ENCODE results near the gene PAIP1.
A peak's percentile ranks its signal among the peaks of the same experiment; 100 is the strongest.
"Not testable (repeated sequence)": the region's sequence is repeated elsewhere in the genome, so short reads cannot be mapped to it uniquely, and the experiment has no call there.

PAIP1 gene

GRCh38 chr5:43571237-43571636 lies 14.4 kb upstream of the PAIP1 start:
- DNase-seq (ENCODE audit: insufficient read length, low spot score) = no peak
- FAIRE-seq = no peak

DNA sequence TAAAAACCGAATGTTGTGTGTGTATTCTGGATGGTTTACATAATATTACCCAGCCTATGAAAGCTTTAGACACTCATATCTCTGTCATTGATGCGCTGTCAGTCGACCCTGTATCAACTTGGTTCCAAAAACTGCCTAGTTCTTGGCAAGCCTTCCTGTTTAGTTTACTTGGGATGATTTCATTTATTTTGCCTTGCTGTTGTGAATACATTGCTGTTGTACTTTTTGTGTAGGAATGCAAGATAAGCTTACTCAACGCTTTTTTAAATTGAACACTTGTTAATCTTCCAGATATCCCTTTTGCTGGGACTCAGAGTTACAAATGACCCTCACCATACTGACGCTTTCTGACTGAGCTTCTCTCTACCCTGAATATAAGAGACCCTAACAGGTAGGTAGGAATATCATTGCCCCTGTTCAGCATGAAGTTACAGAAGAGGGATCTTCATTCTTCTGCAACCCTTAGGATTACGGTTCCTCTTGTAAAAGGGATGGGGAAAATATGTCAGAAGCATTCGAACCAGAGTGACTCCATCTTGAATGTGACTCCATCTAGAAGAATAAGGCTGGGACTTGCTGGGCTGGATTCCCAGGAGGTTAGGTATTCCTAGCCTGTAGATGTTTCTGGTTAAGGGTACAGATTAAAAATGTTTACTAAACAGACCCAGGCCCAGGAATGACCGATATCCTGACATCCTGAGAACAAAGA lies 13.7 kb upstream of the PAIP1 start:
- FAIRE-seq = no peak

DNA sequence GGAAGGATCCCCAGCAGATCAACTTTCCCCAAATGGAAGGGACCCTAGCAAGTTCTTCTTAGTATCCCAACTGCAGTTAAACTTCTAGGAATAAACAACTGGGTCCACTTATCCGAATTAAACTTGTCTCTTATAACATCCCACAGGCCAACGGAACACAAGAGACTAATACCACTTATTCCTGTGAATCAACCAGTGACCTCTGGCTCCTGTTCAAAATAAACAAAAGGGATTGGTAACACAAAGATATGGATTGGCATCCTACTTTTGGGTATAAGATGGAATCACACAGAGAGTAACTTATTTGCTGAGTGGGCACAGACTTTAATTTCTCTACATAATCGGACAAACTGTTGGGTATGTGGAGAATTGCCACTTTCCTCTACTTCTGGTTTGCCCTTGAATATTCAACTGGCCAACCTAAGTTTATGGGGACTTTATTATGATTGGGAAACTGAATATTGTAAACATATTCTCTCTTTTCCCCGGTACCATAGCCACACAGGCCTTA lies 12.4 kb upstream of the PAIP1 start:
- no peak for FAIRE-seq
- no peak for DNase-seq (ENCODE audit: insufficient read length, low spot score)

More for the DNA sequence above, 13.7 kb upstream of the PAIP1 start:
- DNase-seq (ENCODE audit: insufficient read length, low spot score) = no peak

DNA sequence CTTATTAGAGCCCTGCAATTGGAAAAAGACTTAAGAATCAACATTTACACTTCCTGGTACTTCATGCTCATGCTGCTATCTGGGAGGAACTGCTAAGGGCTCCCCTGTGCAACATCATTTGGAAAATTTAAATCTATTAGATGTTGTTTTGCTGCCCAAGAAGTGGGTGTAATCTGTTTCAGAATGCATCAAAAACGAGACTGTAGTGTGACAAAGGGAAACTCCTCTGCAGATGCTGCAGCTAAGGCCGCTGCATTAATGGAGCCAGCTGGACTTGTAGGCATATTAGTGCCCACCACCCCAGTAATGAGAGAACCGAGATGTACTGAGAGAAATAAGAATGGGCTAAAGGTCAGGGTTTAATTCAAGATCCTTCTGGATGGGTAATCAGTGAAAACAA lies 11.1 kb upstream of the PAIP1 start:
- FAIRE-seq (no peak), DNase-seq (ENCODE audit: insufficient read length, low spot score) (no peak)

- no peak for FAIRE-seq
- DNase-seq (ENCODE audit: insufficient read length, low spot score) = no peak
These were observed 8.2 kb upstream of the PAIP1 start for GRCh38 chr5:43565043-43565442.

GRCh38 chr5:43564289-43564850 lies 7.5 kb upstream of the PAIP1 start:
- FAIRE-seq = no peak
- DNase-seq (ENCODE audit: insufficient read length, low spot score) = no peak

DNA sequence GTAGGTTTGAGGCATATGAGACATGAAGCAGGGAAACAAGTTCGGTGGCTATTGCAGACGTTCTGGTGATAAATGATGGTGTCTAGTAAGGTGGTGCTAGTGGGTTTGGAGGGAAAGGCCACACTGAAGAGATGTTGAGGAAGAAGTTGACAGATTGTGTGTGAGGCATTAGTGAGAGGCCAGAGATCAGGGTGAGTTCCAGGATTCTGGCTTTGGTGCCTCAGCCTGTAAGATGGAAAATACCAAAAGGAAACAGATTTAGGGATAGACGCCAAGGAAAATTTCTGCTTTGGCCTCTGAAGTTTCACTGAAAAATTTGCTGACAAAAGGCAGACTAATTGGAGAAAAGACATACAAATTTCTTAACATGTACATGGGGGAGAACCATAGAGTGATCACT lies 6.4 kb upstream of the PAIP1 start:
- FAIRE-seq (no peak), DNase-seq (ENCODE audit: insufficient read length, low spot score) (no peak)

GRCh38 chr5:43561356-43561755 lies 4.5 kb upstream of the PAIP1 start:
- FAIRE-seq = no peak

GRCh38 chr5:43560128-43560527 lies 3.3 kb upstream of the PAIP1 start:
- FAIRE-seq (no peak), DNase-seq (ENCODE audit: insufficient read length, low spot score) (no peak)

More at GRCh38 chr5:43561356-43561755, 4.5 kb upstream of the PAIP1 start:
- no peak for DNase-seq (ENCODE audit: insufficient read length, low spot score)

DNA sequence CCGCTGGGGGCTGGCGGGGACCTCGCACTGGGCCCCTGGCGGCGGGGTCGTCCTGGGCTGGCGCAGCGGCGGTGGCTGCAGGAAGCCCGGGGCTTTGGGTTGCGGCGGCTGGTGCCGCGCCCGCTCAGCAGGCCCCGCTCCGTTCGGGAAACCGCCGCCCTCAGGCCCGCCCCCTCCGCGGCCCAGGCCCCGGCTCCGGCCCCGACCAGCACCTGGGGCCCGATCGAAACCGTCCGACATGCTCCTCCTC lies 345 bp downstream of the PAIP1 start:
- not testable (repeated sequence) for DNase-seq (ENCODE audit: insufficient read length, low spot score); FAIRE-seq

DNA sequence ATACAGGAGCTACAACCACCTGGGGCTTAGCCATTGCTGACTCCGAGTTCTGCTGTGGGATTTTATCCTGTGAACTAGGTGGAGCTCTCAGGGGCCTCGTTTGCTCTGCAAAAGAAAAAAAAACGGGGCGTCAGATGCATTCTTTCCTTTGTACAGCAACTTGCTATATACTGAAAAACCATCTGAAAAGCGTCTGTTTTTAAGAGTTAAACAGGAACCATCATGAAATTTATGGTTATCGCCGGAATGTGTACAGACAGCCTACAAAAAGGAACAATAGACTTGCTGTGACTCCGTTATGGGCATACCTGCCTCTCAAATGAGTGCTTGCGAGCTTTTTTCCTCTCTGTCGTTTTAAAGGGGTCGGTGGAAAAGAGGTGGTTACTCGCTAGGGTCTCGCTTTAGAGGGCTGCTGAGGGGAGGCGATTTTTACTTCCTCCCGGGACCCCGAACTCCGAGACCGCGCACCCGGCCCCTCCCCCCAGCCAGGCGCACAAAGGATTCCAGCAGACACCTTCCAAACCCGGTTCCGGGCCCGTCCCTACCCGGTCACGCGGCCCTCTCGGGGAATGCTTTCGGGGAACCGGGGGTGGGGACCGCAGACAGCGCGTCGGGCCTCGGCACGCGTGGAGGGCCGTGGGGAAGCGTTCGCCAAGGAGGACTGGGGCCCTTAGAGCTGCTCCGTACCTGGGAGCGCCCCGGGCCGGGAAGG lies 826 bp downstream of the PAIP1 start:
- peak; percentile 78 for FAIRE-seq
- peak; percentile 14 for DNase-seq (ENCODE audit: insufficient read length, low spot score)

DNA sequence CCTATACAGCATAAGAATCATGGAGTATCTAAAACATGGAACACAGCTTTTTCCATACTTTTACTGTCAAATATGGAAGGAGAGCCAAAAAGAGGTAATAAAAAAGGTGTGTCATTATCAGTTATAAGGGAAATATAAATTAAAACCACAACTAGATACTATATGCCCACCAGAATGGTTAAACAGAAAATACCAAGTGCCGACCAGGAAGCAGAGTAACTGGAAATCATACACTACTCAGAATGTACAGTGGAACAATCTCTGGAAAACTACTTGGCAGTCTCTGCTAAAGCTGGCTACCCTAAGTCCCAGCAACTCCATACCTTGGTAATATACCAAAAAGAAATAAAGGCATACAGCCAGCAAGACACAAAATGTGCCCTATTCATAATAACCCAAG lies 2.4 kb downstream of the PAIP1 start:
- DNase-seq (ENCODE audit: insufficient read length, low spot score) (no peak), FAIRE-seq (no peak)

DNA sequence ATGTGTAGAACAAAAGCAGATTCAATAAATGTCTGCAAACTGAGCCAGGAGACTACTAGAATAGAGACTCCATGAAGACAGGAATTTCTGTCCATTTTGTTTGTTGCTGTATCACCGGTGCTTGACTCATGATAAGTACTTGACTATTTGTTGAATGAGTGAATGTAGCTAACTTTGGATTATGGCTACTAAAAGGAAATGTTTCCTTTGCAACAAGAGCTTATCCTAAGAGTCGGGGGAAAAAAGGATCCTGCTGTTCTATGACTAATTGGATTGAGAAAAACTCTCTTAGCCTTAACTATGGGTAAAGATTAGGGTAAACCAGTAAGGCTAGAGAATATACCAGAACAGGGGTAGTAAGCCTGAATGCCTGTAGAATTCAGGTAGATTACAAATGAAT lies 3.5 kb downstream of the PAIP1 start:
- FAIRE-seq (no peak), DNase-seq (ENCODE audit: insufficient read length, low spot score) (no peak)

DNA sequence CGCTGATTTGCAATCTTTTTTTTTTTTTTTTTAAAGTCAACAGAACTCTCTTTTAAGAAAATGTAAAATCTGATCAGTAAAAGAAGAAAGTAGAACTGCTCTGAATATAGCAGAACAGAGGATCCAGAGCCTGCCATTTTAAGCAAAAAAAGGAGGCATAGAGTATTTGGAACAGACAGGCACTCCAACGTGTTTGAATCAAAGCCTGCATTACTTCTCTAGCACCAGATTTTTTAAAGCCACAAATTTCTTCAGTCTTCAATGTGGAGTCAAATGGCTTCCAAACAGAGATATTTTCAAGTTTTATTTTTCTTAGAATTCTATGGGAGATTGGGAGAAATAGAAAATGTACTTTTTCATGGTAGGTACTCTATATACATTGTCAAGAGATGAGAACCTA lies 5.1 kb downstream of the PAIP1 start:
- DNase-seq (ENCODE audit: insufficient read length, low spot score) (no peak), FAIRE-seq (no peak)

DNA sequence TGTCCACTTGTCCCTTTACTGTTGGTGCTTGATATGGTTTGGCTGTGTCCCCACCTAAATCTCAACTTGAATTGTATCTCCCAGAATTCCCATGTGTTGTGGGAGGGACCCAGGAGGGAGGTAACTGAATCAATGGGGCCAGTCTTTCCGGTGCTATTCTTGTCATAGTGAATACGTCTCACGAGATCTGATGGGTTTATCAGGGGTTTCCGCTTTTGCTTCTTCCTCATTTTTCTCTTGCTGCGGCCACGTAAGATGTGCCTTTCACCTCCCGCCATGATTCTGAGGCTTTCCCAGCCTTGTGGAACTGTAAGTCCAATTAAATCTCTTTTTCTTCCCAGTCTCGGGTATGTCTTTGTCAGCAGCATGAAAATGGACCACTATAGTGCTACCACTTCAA lies 7.6 kb downstream of the PAIP1 start:
- not testable (repeated sequence) for FAIRE-seq; DNase-seq (ENCODE audit: insufficient read length, low spot score)

DNA sequence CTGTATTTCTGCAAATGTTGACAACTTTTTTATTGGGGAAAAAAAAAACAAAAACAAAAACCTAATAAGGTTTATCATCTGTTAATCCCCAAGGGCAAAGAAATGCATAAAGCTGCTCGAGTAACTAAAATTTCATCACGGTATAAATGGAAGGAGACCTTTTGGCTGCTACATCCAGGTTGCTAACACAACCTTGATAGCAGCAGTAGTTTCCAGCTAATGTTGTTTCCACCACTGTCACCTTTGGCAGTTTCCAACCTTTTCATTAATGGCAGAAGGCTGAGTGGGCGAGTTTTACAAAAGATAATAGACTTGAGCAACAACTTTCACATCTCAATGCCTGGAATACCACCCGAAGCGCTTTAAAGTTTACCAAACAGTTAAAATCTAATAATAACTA lies 8.5 kb downstream of the PAIP1 start:
- FAIRE-seq (no peak), DNase-seq (ENCODE audit: insufficient read length, low spot score) (no peak)

- no peak for DNase-seq (ENCODE audit: insufficient read length, low spot score)
- no peak for FAIRE-seq
These were observed 9.3 kb downstream of the PAIP1 start for GRCh38 chr5:43547532-43547931.

DNA sequence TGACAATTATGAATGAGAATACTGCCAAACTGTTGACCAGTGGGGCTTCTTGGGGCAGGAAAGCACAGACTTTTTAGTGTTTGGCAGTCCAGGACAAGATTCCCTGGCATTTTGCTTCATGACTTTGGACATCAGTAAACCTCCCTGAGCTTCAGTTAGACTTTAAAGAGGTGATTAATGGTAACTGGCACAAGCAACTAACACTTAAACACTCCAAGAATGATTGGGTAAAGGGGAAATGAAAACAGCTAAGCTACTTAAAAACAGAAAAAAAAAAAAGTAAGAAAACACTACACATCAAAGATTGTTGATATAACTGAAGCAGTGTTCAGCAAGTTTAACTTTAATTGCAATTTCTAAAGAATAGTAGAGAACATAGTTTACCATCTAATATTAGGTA lies 13.4 kb downstream of the PAIP1 start:
- FAIRE-seq = no peak
- no peak for DNase-seq (ENCODE audit: insufficient read length, low spot score)

DNA sequence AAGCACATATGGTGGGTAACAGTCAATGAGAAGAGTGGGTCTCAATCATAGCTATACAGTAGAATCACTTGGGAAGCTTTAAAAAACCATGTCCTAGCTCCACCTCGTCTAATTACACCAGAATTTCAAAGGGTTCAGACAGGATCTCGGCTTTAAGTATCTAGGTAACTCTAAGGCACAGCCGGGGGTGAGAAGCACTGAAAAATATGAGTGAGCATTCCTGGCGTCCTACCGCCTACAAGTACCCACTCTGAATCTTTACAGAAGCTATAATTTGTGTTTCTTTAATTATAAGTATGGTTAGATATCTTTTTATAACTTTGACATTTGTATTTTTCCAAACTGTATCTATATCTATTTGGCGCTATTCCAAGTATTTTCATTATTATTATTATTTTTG lies 16.1 kb downstream of the PAIP1 start:
- DNase-seq (ENCODE audit: insufficient read length, low spot score) = no peak
- FAIRE-seq = no peak

DNA sequence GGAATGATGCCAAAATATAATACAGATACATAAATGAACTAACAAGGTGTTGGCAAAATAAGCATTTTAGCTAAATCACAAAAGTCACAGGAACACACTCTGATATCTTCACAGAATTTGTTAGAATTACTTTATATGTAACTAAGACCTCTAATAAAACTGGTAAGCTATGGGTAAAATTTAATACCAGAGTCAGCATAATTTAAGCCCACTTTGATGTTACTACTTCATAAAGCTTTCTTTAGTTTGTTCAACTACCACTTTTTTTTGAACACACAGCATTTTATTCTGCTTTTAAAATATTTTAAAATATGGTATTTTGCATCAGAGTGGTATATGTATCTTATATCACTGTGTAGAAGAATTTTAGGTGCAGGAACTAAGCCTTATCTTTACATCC lies 19.9 kb downstream of the PAIP1 start:
- FAIRE-seq = no peak

GRCh38 chr5:43533646-43534045 lies 23.2 kb downstream of the PAIP1 start:
- FAIRE-seq (no peak), DNase-seq (ENCODE audit: insufficient read length, low spot score) (no peak)

More for the DNA sequence above, 19.9 kb downstream of the PAIP1 start:
- DNase-seq (ENCODE audit: insufficient read length, low spot score) = no peak

DNA sequence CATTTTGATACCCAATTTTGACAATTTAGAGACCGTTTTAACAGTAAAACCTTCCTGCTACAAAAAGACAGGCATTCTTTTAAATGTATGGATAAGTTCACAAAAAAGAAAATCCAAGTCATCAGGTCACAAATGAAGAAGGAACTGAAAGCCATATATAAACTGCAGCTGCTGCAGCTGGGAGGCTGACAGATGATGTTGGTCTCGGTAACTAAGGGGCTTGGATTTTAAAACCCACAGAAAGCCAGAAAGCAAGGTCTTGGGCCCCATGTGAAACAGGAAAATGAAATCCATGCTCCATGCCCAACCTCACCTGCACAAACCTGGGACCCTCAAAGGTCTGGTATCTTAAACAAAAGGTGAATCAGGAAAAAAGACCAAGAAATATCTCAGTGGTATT lies 26.2 kb downstream of the PAIP1 start:
- no peak for DNase-seq (ENCODE audit: insufficient read length, low spot score)
- FAIRE-seq = no peak

Measured in GM19239 (cell line).